HEK293 (cell line): ENCODE measurements around the gene ENDOD1.

Source experiments
- CTCF ChIA-PET: fragments of 350-600 bp; formaldehyde crosslinking; extraction: SDS; loops from one replicate; lab custom pipeline; 2021; ENCODE audit warnings: antibody characterized with exemption; lab: Yijun Ruan, JAX
- POLR2A ChIA-PET: fragments of 300-600 bp; formaldehyde crosslinking; extraction: SDS; loops from one replicate; lab custom pipeline; 2020; ENCODE audit warnings: antibody characterized with exemption, inconsistent platforms; lab: Yijun Ruan, JAX
- H3K27ac ChIP-seq: fragments of 200-500 bp; sonication (Bioruptor generic); 2 replicates; pipeline ENCODE4 v1.5.1; 2014; ENCODE audit warnings: low read depth, low read length, control low read depth, inconsistent platforms; ENCODE audit errors: extremely low read depth
- H3K36me3 ChIP-seq, 2 experiments: fragments of 200-500 bp in 1 of 2; sonication (Bioruptor generic) in 1 of 2; 1 replicate in 1 of 2; 2 replicates in 1 of 2; pipeline ENCODE4 v1.5.1; 2014 to 2017; ENCODE audit warnings: inconsistent platforms in 2 of 2, low read length in 2 of 2; ENCODE audit not compliant: control insufficient read depth in 2 of 2, insufficient read depth in 1 of 2
- H3K4me1 ChIP-seq: fragments of 200-500 bp; sonication (Bioruptor generic); 2 replicates; pipeline ENCODE4 v1.5.1; 2014; ENCODE audit warnings: mild to moderate bottlenecking, low read length, inconsistent platforms; ENCODE audit not compliant: control insufficient read depth, insufficient read depth
- H3K4me3 ChIP-seq: 2 replicates; pipeline ENCODE4 v1.5.1; 2011; ENCODE audit warnings: low read depth, mild to moderate bottlenecking, control low read depth, low read length, moderate library complexity
- H3K9me3 ChIP-seq: fragments of 200-500 bp; sonication (Bioruptor generic); 2 replicates; pipeline ENCODE4 v1.5.1; 2014; ENCODE audit warnings: low read depth, low read length, inconsistent platforms; ENCODE audit not compliant: control insufficient read depth, insufficient read depth
- ATF2 ChIP-seq: fragments of 450-650 bp; formaldehyde crosslinking; IDR thresholded peaks from 2 replicates; pipeline ENCODE4 v1.5.1; 2016; ENCODE audit warnings: missing biosample characterization, missing genetic modification characterization, low read depth
- EGR2 ChIP-seq: fragments of 450-650 bp; formaldehyde crosslinking; IDR thresholded peaks from 2 replicates; pipeline ENCODE4 v1.5.1; 2016; ENCODE audit warnings: low read depth, missing biosample characterization, missing genetic modification characterization
- ELK4 ChIP-seq: IDR thresholded peaks from 2 replicates; pipeline ENCODE4 v1.6.1; 2011; ENCODE audit warnings: mild to moderate bottlenecking, low read depth, low read length, borderline replicate concordance
- GLIS1 ChIP-seq: fragments of 450-650 bp; formaldehyde crosslinking; IDR thresholded peaks from 2 replicates; pipeline ENCODE4 v1.5.1; 2016; ENCODE audit warnings: missing biosample characterization, missing genetic modification characterization
- MYNN ChIP-seq: fragments of 450-650 bp; formaldehyde crosslinking; IDR thresholded peaks from 2 replicates; pipeline ENCODE4 v1.5.1; 2016; ENCODE audit warnings: missing biosample characterization, missing genetic modification characterization, borderline replicate concordance
- MZF1 ChIP-seq: fragments of 450-650 bp; formaldehyde crosslinking; IDR thresholded peaks from 2 replicates; pipeline ENCODE4 v1.5.1; 2017; ENCODE audit warnings: missing biosample characterization, missing genetic modification characterization, borderline replicate concordance
- OVOL3 ChIP-seq: fragments of 450-650 bp; formaldehyde crosslinking; IDR thresholded peaks from 2 replicates; pipeline ENCODE4 v1.5.1; 2016; ENCODE audit warnings: missing biosample characterization, missing genetic modification characterization
- ZFHX2 ChIP-seq: fragments of 450-650 bp; formaldehyde crosslinking; conservative IDR thresholded peaks from 2 replicates; pipeline ENCODE4 v1.5.1; 2016; ENCODE audit warnings: missing biosample characterization, missing genetic modification characterization
- ZNF133 ChIP-seq: fragments of 450-650 bp; formaldehyde crosslinking; IDR thresholded peaks from 2 replicates; pipeline ENCODE4 v1.5.1; 2016; ENCODE audit warnings: missing biosample characterization, missing genetic modification characterization
- ZNF155 ChIP-seq: fragments of 450-650 bp; formaldehyde crosslinking; IDR thresholded peaks from 2 replicates; pipeline ENCODE4 v1.5.1; 2016; ENCODE audit warnings: missing biosample characterization, missing genetic modification characterization
- ZNF157 ChIP-seq: fragments of 450-650 bp; formaldehyde crosslinking; IDR thresholded peaks from 2 replicates; pipeline ENCODE4 v1.5.1; 2016; ENCODE audit warnings: missing biosample characterization, missing genetic modification characterization
- ZNF23 ChIP-seq: fragments of 450-650 bp; formaldehyde crosslinking; IDR thresholded peaks from 2 replicates; pipeline ENCODE4 v1.5.1; 2016; ENCODE audit warnings: missing biosample characterization, missing genetic modification characterization, borderline replicate concordance
- ZNF248 ChIP-seq: fragments of 450-650 bp; formaldehyde crosslinking; IDR thresholded peaks from 2 replicates; pipeline ENCODE4 v1.5.1; 2017; ENCODE audit warnings: missing biosample characterization, missing genetic modification characterization
- ZNF391 ChIP-seq: fragments of 450-650 bp; formaldehyde crosslinking; IDR thresholded peaks from 2 replicates; pipeline ENCODE4 v1.5.1; 2016; ENCODE audit warnings: low read depth, missing biosample characterization, missing genetic modification characterization, borderline replicate concordance
- ZNF513 ChIP-seq: fragments of 450-650 bp; IDR thresholded peaks from 2 replicates; pipeline ENCODE4 v1.5.1; 2018; ENCODE audit warnings: missing biosample characterization, missing genetic modification characterization
- ZNF544 ChIP-seq: fragments of 450-650 bp; formaldehyde crosslinking; IDR thresholded peaks from 2 replicates; pipeline ENCODE4 v1.5.0; 2017; ENCODE audit warnings: missing biosample characterization, missing genetic modification characterization
- ZNF621 ChIP-seq: fragments of 450-650 bp; formaldehyde crosslinking; IDR thresholded peaks from 2 replicates; pipeline ENCODE4 v1.5.1; 2017; ENCODE audit warnings: missing biosample characterization, missing genetic modification characterization
- ZNF629 ChIP-seq: fragments of 450-650 bp; formaldehyde crosslinking; IDR thresholded peaks from 2 replicates; pipeline ENCODE4 v1.5.1; 2017; ENCODE audit warnings: missing biosample characterization, missing genetic modification characterization
- ZNF654 ChIP-seq: fragments of 450-650 bp; formaldehyde crosslinking; IDR thresholded peaks from 2 replicates; pipeline ENCODE4 v1.5.1; 2016; ENCODE audit warnings: low read depth, missing biosample characterization, missing genetic modification characterization
- ZNF664 ChIP-seq: fragments of 450-650 bp; formaldehyde crosslinking; IDR thresholded peaks from 2 replicates; pipeline ENCODE4 v1.5.1; 2016; ENCODE audit warnings: missing biosample characterization, missing genetic modification characterization
- ZNF670 ChIP-seq: fragments of 450-650 bp; formaldehyde crosslinking; IDR thresholded peaks from 2 replicates; pipeline ENCODE4 v1.5.1; 2016; ENCODE audit warnings: missing biosample characterization, missing genetic modification characterization, low read depth
- ZNF747 ChIP-seq: fragments of 450-650 bp; formaldehyde crosslinking; IDR thresholded peaks from 2 replicates; pipeline ENCODE4 v1.5.1; 2016; ENCODE audit warnings: missing biosample characterization, missing genetic modification characterization
- ZNF837 ChIP-seq: fragments of 450-650 bp; formaldehyde crosslinking; IDR thresholded peaks from 2 replicates; pipeline ENCODE4 v1.5.1; 2016; ENCODE audit warnings: missing biosample characterization, missing genetic modification characterization
- TF ChIP-seq, protein P1 (sequence below): fragments of 450-650 bp; formaldehyde crosslinking; IDR thresholded peaks from 2 replicates; pipeline ENCODE4 v1.5.0; 2017; ENCODE audit warnings: missing biosample characterization, missing genetic modification characterization, borderline replicate concordance

Gene ENDOD1

DNA sequence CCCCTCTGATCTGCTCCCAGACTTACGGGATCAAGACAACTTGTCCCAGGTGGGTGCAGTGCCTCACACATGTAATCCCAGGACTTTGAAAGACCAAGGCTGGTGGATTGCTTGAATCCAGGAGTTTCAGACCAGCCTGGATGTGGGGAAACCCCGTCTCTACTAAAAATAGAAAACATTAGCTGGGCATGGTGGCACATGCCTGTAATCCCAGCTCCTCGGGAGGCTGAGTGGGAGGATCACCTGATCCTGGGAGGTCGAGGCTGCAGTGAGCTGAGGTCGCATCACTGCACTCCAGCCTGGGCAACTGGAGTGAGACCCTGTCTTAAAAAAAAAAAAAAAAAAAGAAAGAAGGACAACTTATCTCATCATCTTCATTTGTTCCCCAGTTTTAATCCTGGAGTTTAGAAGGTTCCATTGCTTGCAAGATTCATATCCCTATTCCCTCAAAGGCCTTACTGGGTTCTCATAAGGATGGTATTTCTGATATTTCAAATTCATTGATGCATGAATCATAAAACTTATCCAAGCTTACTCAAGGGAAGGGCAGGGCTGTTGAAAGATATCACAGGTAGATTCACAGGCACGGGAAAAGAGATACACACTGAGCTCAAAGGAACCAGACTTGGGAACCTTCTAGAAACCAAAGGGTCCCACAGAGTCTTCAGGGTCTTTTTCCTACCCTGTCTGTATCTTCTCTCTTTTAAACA lies 14.6 kb downstream of the ENDOD1 start:
- TF ChIP-seq GLIS1 (tag by site-specific recombination) (peak; percentile 29; the same call in 1 of the 2 replicates), ZNF629 (tag by site-specific recombination) (no peak), ZNF391 (tag by site-specific recombination) (no peak), ZNF23 (tag by site-specific recombination) (no peak), ZNF155 (tag by site-specific recombination) (no peak), OVOL3 (tag by site-specific recombination) (no peak), ZNF157 (tag by site-specific recombination) (no peak), ZNF248 (tag by site-specific recombination) (no peak), EGR2 (tag by site-specific recombination) (peak; percentile 23; the same call in 1 of the 2 replicates), ZNF133 (no peak), ZNF837 (tag by site-specific recombination) (no peak), MZF1 (tag by site-specific recombination) (no peak), ZNF654 (tag by site-specific recombination) (no peak), MYNN (tag by site-specific recombination) (no peak), ZNF747 (tag by site-specific recombination) (no peak), ELK4 (no peak), ZFHX2 (tag by site-specific recombination) (0 out of 2 replicates have a peak, but pooled peaks have one; percentile 46), ZNF621 (no peak), ZNF670 (tag by site-specific recombination) (no peak), ZNF544 (tag by site-specific recombination) (no peak), ZNF513 (no peak), ATF2 (tag by site-specific recombination) (no peak), ZNF664 (tag by site-specific recombination) (no peak)
- TF ChIP-seq, protein P1, sequence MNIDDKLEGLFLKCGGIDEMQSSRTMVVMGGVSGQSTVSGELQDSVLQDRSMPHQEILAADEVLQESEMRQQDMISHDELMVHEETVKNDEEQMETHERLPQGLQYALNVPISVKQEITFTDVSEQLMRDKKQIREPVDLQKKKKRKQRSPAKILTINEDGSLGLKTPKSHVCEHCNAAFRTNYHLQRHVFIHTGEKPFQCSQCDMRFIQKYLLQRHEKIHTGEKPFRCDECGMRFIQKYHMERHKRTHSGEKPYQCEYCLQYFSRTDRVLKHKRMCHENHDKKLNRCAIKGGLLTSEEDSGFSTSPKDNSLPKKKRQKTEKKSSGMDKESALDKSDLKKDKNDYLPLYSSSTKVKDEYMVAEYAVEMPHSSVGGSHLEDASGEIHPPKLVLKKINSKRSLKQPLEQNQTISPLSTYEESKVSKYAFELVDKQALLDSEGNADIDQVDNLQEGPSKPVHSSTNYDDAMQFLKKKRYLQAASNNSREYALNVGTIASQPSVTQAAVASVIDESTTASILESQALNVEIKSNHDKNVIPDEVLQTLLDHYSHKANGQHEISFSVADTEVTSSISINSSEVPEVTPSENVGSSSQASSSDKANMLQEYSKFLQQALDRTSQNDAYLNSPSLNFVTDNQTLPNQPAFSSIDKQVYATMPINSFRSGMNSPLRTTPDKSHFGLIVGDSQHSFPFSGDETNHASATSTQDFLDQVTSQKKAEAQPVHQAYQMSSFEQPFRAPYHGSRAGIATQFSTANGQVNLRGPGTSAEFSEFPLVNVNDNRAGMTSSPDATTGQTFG (tag by site-specific recombination), result no peak
- no peaks in the 10 kb centered on the region for H3K9me3 ChIP-seq
- CTCF ChIA-PET, result interaction anchor here (0.6 to 4.8 kb wide), 5 partner anchors 11 to 600 kb away, joined by 3 to 27 read pairs (median 8); no protein-coding TSS in a partner anchor
- H3K4me3 ChIP-seq, result no peak overlapping the region
- H3K27ac ChIP-seq, result no peak overlapping the region
- POLR2A ChIA-PET, result interaction anchor here (3.5 kb wide), 1 partner anchor 14 kb away, joined by 14 read pairs; the partner anchor contains the start of gene ENDOD1
- peaks cover 20% of the 10 kb centered on the region for H3K4me1 ChIP-seq
- no peaks in the 10 kb centered on the region for H3K36me3 ChIP-seq
